Osteoblast (primary cell): ENCODE measurements around the gene EDN2. TPM values are rescaled to one million over a fixed set of nuclear protein-coding genes. Genes with fewer than 3 reads are reported as not detected.
A peak's percentile ranks its signal among the peaks of the same experiment; 100 is the strongest.

Experiments used
- DNase-seq: peaks from one replicate; pipeline ENCODE4 v3.0.0; 2011; ENCODE audit warnings: low spot score, mixed read lengths; ENCODE audit not compliant: insufficient read length; ENCODE audit errors: missing footprints
- H2AFZ ChIP-seq: 2 replicates; pipeline ENCODE4 v1.6.0; 2011; ENCODE audit warnings: mild to moderate bottlenecking, low read length
- H3K27ac ChIP-seq: 2 replicates; pipeline ENCODE4 v1.5.1; 2011; ENCODE audit warnings: mild to moderate bottlenecking, low read depth, low read length, moderate library complexity
- H3K27me3 ChIP-seq: 2 replicates; pipeline ENCODE4 v1.6.0; 2012; ENCODE audit warnings: mild to moderate bottlenecking, control low read depth, inconsistent platforms, low read length, moderate library complexity; ENCODE audit not compliant: insufficient read depth
- H3K36me3 ChIP-seq: 2 replicates; pipeline ENCODE4 v1.5.1; 2011; ENCODE audit warnings: mild to moderate bottlenecking, low read length, control low read depth, moderate library complexity; ENCODE audit not compliant: insufficient read depth
- H3K4me1 ChIP-seq: 2 replicates; pipeline ENCODE4 v1.5.1; 2011; ENCODE audit warnings: mild to moderate bottlenecking, low read length, control low read depth, moderate library complexity; ENCODE audit not compliant: insufficient read depth
- H3K4me2 ChIP-seq: 2 replicates; pipeline ENCODE4 v1.6.0; 2011; ENCODE audit warnings: mild to moderate bottlenecking, low read length; ENCODE audit not compliant: insufficient read depth
- H3K4me3 ChIP-seq: fragments of 200-600 bp; sonication (generic); 3 replicates; pipeline ENCODE4 v1.5.1; 2012; ENCODE audit warnings: mild to moderate bottlenecking, low read length, inconsistent platforms; ENCODE audit not compliant: insufficient read depth
- H3K79me2 ChIP-seq: 2 replicates; pipeline ENCODE4 v1.6.0; 2012; ENCODE audit warnings: mild to moderate bottlenecking, low read length, control low read depth, inconsistent platforms; ENCODE audit not compliant: insufficient read depth
- H3K9me3 ChIP-seq: 2 replicates; pipeline ENCODE4 v1.5.1; 2011; ENCODE audit warnings: low read depth, low read length, control low read depth
- H4K20me1 ChIP-seq: 2 replicates; pipeline ENCODE4 v1.6.0; 2012; ENCODE audit warnings: mild to moderate bottlenecking, low read length, control low read depth; ENCODE audit not compliant: insufficient read depth
- CTCF ChIP-seq: IDR thresholded peaks from 2 replicates; pipeline ENCODE4 v1.5.1; 2011; ENCODE audit warnings: mild to moderate bottlenecking, low read depth, low read length, moderate library complexity; ENCODE audit errors: extremely low read depth
- total RNA-seq: library from RNA; depleted of rRNA; stranded (reverse); fragments of >200 nt; gene quantifications from 2 replicates; pipeline ENCODE4 v1.2.3, GENCODE V29; 2012

Gene EDN2
- total RNA-seq, 1 donor = not detected

GRCh38 chr1:41480204-41481108 is 4.0 kb downstream of the EDN2 start:
- H3K4me3 ChIP-seq = no peak overlapping the region
- DNase-seq = peak; percentile 63
- no peak overlapping the region for H3K27ac ChIP-seq
- no peaks in the 10 kb centered on the region for H3K79me2 ChIP-seq
- no peak overlapping the region for H3K4me2 ChIP-seq
- peaks cover 11% of the 10 kb centered on the region for H3K4me1 ChIP-seq
- no peaks in the 10 kb centered on the region for H3K9me3 ChIP-seq
- no peaks in the 10 kb centered on the region for H3K27me3 ChIP-seq
- H3K36me3 ChIP-seq = no peaks in the 10 kb centered on the region
- peaks cover 2% of the 10 kb centered on the region for H4K20me1 ChIP-seq
- no peak overlapping the region for H2AFZ ChIP-seq
- no peak for TF ChIP-seq CTCF

GRCh38 chr1:41479808-41480160 is 4.7 kb downstream of the EDN2 start:
- Histone ChIP-seq H3K4me1 (peaks cover 13% of the 10 kb centered on the region), H3K4me3 (no peak overlapping the region), H3K36me3 (no peaks in the 10 kb centered on the region), H3K27ac (no peak overlapping the region), H4K20me1 (peaks cover 4% of the 10 kb centered on the region), H3K79me2 (no peaks in the 10 kb centered on the region), H3K27me3 (no peaks in the 10 kb centered on the region), H3K4me2 (no peak overlapping the region), H3K9me3 (no peaks in the 10 kb centered on the region), H2AFZ (no peak overlapping the region)
- peak; percentile 44 for DNase-seq
- TF ChIP-seq CTCF = no peak

- H3K36me3 ChIP-seq = no peaks in the 10 kb centered on the region
- no peak overlapping the region for H3K4me3 ChIP-seq
- peak; percentile 92 for DNase-seq
- peaks cover 13% of the 10 kb centered on the region for H3K4me1 ChIP-seq
- H3K79me2 ChIP-seq = no peaks in the 10 kb centered on the region
- no peak overlapping the region for H3K27ac ChIP-seq
- no peak for TF ChIP-seq CTCF
- no peaks in the 10 kb centered on the region for H3K9me3 ChIP-seq
- peaks cover 4% of the 10 kb centered on the region for H4K20me1 ChIP-seq
- H3K4me2 ChIP-seq = no peak overlapping the region
- H3K27me3 ChIP-seq = no peaks in the 10 kb centered on the region
- no peak overlapping the region for H2AFZ ChIP-seq
Observed at GRCh38 chr1:41479000-41479807, 5.3 kb downstream of the EDN2 start.
